GM11168 (cell line): ENCODE measurements around the gene NAP1L1.

Source experiments
- in situ Hi-C: fragments of 300-500 bp; cut with MboI; formaldehyde crosslinking; loops from one replicate; pipeline ENCODE4 v1.12.0; 2022; ENCODE audit warnings: low sequenced_read_pairs; ENCODE audit not compliant: unreplicated experiment

The NAP1L1 gene, protein sequence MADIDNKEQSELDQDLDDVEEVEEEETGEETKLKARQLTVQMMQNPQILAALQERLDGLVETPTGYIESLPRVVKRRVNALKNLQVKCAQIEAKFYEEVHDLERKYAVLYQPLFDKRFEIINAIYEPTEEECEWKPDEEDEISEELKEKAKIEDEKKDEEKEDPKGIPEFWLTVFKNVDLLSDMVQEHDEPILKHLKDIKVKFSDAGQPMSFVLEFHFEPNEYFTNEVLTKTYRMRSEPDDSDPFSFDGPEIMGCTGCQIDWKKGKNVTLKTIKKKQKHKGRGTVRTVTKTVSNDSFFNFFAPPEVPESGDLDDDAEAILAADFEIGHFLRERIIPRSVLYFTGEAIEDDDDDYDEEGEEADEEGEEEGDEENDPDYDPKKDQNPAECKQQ

DNA sequence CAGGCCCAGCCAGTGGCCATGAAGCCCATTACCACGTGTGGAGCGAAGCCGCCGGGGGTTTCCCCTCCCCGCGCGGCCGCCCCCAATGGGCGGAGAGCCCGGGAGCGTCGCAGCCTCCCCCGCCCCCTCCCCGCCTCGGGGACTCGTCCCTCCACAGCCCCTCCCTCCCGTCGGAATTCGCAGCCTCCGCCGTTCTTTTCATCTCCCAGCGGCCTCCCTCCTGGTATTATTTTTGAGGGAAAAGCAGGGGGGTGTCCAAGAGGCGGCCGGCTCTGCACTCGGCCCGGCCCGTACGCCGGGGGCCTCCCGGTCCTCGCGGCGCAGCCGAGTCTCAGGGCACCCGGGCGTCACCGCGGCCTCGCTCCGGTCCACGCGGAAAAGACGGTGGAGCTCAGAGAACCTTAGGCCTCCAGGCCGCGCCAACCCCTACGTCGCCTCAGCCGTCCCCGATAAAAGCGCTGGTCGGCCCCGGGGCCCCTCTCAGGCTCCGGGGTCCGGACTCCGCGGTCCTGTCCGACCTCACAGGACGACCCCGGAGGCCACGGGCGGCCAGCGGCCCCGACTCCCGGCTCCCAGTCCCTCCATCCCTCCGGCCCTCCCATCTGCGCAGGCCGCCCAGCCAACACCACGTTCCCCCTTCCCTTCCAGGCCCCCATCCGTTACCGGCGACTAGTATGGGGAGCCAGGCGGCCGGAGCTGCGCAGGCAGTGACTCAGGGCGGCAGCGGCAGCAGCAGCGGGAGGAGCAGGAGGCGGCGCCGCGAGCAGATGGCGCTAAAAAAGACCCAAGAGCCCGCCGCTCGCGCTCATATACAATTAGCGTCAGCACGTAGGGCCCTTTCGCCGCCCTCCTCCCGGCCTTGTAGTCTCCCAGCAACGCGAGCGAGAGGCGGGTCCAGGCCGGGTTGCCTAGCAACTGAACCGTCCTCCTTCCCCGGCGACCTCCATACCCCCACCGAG, at the start of gene NAP1L1:
TSS of gene NAP1L1 (minus strand) at position 782 of the 959 bp plus-strand sequence. CDS start 10,466 bp downstream, outside the sequence.
- in situ Hi-C loops = loop anchor here (25.0 kb wide), 2 partner anchors 253 to 478 kb away; partner anchors contain the start of genes BBS10 and OSBPL8

DNA sequence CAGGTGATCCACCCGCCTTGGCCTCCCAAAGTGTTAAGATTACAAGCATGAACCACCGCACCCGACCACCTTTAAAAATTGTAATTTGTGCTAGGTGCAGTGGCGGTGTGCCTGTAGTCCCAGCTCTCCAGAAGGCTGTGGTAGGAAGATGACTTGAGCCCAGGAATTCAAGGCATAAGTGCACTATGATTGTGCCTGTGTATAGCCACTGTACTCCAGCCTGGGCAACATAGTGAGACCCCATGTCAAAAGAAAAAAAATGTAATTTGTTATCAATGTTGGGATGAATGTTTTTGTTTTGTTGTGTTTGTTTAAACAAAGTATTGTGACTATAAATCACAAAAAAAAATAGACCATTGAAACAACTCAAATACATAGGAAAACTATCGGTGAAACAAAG, 43.1 kb upstream of the NAP1L1 start:
- in situ Hi-C loops = no loop called here

DNA sequence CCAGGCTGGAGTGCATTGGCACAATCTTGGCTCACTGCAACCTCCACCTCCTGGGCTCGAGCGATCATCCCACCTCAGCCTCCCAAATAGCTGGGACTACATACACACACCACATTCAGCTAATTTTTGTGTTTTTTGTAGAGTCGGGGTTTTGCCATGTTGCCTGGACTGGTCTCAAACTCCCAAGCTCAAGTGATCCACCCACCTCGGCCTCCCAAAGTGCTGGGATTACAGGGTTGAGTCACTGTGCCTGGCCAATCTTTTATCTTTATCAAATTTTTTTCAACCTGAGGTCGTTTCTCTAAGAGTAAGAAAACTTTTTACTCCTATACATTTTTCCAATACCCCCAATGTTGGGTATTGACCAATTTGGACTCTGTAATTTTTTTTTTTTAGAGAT, 40.0 kb upstream of the NAP1L1 start:
- in situ Hi-C loops = no loop called here

DNA sequence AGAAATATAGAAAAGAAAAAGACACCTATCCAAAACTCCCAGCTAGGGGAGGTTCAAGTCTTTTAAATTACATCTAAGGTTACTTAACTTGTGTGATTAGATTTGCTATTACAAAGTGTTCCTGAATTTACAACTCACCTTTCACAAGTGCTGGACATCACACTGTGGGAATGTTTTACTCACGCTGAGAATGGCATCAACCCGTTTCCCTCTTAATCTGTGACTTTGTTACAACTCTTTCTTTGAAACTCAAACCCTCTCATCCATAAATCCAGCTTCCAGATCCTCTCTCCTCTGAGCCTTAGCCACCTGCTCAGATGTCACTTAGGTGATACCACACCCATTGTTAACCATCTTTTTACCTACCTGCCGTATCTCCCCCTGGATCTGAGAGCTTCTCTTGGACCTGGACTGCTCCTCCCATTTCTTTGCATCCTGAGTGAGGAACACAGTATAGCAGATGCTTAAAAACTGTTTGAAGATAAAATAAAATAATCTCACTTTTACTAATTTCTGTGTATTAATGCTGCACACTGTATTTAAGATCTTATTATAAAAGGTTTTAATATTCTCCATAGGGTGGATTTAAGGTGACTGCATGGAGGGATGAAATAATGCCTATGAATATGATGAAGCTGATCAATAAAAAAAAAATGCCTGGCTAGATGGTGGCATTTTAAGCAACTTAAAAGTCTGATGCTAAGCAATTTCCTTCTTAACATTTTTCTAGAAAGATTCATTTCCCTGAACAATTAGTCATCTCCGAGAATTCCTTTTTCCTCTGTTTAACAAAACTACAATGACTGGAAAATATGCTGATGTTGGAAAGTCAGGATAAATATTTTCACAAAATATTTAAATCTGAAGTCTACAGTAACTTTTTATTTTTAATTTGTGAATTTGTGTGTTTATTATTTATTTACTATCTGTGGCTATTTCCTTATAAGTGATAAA, 39.1 kb upstream of the NAP1L1 start:
- in situ Hi-C loops = no loop called here

DNA sequence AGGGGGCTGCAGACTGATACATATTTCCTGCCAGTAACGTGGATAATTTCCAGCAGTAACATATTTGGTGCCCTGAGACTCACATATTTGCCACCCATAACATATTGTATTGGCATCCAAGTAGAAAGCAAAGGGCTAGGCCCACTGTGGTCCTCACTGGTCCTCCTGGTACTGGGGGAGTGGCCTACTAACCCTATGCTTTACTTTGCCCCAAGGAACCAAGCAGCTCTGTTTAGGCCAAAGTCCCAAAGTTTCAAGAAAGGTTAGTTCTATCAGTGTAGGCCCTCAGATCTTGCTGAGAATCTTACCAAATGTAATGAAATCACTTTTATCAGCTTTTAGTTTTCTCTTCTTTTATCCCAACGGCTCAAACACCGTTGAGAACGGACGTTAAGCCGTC, 35.4 kb upstream of the NAP1L1 start:
- in situ Hi-C loops = no loop called here

DNA sequence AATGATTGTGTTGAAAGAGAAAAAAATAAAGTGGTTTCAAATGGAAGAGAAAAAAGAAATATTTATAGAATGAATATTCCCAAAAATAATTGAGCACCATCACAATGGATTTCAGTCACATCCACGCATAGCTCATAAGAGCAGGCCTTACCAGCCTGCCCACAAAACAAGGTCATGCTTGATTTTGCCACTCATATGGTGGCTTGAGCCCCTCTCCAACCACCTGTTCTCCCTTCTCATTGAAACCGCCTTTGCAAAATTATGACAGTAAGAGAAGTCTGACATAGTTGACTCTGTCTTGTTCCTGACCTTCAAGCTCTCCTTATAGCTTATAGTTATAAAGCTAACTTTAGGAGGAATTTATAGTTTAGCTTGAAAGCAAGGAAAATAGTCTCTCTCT, 33.3 kb upstream of the NAP1L1 start:
- in situ Hi-C loops = no loop called here

DNA sequence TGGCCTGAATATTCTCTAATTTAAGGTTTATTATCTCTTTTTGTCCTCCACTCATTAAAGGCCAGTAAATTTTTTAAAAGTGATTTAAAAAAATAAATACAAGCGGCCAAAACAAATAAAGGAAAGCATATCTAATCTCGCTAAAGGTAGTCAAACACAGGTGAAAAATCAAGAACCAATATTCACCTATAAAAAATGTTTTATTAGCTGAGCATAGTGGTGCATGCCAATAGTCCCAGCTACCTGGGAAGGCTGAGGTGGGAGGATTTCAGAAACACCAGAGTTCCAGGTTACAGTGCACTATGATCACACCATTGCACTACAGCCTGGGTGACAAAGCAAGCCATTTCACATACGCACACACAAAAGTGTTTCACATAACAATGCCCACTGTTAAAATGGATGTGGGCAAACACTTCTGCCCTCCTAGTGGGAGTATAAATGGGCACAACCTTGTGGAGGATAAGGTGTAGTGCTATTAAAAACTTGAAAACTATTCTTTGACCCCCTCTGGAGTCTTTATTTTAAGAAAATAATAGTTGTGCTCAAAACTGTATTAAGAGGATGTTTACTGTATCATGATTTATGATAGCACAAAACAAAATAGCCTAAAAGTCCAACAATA, 32.7 kb upstream of the NAP1L1 start:
- in situ Hi-C loops = no loop called here

DNA sequence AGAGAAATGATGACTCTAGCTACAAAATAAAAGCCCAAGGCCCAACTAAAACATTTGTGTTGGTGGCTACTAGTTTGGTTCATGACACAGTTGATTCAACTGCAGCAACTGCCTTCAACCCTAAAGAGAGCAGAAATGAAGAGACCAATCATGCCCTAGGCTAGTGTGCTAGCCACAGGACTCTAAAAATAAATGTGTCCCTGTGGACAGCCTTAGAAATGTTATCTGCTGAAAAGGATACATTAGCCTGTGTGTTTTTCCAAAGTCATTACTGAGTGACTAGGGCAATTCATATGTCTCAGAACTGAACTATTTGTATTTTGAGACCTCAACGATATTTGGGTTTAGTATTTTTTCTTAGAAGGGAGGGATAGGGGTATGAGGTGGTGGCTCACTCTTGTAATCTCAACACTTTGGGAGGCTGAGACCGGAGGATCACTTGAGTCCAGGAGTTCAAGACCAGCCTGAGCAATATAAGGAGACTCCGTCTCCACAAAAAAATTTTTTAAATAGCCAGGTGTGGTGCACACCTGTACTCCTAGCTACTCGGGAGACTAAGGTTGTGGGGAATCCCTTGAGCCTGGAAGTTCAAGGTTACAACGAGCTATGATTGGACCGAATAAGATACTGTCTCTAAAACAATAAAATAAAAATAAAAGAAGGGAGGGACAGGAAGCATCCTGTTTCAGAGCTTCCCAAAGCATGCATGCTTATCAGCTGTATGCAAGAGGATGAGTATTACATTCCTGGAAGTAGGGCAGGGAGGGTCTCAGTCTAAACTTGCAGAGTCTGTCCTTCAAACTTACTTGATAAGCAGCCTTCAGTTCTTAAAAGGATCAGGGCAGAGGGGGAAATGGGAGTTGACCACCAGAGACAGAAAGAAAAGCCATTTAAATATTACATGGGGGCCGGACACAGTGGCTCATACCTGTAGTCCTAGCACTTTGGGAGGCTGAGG, 29.6 kb upstream of the NAP1L1 start:
- in situ Hi-C loops = no loop called here

DNA sequence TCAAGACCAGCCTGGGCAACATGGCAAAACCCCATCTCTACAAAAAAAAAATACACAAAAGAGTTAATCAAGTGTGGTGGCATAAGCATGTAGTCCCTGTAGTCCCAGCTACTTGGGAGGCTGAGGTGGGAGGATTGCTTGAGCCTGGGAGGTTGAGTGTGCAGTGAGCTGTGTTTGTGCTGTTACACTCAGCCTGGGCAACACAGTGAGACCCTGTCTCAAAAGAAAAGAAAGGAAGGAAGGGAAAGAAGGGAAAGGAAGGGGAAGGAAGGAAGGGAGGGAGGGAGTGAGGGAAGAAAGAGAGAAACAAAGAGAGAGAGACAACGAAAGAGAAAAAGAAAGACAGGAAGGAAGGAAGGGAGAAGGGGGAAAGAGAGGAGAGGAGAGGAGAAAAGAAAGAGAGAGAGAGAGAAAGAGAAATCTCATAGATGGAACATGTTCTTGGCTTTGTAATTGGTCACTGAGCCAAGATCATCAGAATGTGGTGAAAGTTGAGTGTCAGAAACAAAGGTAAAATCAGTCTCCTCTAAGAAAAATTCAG, 26.8 kb upstream of the NAP1L1 start:
- in situ Hi-C loops = no loop called here

DNA sequence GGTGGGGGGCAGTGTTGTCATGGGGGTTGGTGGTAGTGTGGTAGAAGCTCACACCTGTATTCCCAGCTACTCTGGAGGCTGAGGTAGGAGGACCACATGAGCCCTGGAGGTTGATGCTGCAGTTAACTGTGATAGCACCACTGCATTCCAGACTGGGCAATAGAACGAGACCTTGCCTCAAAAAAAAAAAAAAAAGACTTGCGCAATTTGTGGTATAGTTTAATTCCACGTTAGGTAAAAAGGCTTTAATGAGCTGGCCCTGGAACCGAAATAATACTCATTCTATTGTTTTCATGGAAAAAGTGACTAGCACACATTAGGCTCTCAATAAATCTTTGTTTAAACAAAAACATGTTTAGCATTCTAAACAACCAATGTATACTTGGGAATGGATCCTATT, 25.4 kb upstream of the NAP1L1 start:
- in situ Hi-C loops = no loop called here

DNA sequence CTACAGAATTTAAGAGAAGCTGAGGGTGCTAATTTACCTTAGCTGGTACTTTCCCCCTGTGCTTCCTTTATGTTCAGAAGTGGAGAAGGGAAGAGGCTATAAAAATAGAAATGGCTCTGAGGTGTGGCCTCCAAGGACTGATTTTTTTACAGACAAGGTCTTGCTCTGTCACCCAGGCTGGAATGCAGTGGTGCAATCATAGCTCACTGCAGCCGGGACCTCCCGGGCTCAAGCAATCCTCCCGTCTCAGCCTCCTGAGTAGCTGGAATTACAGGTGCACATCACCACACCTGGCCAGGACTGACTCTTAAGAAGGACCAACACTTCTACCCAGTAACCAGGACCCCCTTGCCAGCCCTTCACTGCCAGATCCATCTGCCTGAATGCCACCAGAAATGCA, 23.9 kb upstream of the NAP1L1 start:
- in situ Hi-C loops = no loop called here

DNA sequence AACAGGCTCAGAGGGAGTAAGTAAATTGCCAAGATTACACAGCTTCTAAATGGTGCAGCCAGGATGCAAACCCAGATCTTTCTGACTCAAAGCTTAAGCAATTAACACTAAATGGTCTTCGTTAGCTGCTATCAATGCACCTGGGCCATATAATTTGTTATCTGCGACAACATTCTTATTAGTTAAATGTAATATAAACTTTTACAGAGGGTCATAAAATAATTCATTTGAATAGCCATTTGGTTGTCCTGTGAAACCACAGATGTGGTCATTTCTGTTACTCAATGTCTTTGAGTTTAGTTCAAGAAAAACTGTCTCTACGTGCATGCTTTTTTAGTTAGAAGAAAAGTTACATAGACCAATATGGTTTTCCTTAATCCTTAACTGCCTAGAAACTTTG, 22.1 kb upstream of the NAP1L1 start:
- in situ Hi-C loops = no loop called here

DNA sequence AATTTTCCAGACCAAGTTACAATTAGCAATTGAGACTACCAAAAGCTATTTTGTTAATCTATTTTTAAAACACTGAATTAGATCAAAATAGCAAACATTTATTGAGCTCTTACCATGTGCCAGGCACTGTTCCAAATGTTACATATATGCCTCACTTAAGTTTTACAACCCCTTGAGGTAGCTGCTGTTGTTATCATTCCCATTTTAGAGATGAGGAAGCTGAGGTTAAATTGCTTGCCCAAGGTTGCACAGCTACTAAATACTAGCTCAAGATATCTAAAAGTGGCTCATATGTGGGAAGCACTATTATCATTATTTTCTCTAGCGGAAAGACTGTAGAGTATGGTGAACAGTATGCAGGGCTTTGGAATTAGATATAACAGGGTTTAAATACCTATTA, 19.5 kb upstream of the NAP1L1 start:
- in situ Hi-C loops = no loop called here

DNA sequence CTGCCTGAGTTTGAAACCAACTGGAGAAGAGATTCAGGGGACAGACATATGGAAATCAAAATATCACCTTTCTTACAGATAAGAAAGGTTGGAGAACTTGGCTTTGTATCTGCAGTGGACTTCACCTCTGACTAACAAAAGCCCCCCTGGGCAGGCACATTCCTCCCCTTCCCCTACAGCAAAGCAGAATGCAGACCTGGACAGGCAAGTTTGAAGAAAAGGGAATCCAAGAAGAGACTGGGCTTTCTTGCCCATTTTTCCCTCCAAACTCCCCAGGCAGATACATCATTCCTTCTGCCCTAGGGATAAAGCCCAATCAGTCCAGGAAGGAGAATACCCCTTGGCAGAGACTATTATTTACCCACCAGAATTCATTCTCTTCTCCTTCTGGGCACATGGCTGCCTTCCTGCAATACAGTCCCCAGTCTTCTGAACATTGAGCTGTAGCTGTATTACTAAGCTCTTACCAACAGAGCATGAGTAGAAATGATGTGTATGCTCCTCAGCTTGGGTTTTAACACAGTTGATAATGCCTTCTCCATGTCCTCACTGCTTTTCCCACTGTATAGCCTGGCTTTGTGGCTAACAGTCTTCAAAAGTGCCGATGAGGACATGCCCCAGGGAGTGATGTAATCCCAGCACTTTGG, 17.4 kb upstream of the NAP1L1 start:
- in situ Hi-C loops = no loop called here

DNA sequence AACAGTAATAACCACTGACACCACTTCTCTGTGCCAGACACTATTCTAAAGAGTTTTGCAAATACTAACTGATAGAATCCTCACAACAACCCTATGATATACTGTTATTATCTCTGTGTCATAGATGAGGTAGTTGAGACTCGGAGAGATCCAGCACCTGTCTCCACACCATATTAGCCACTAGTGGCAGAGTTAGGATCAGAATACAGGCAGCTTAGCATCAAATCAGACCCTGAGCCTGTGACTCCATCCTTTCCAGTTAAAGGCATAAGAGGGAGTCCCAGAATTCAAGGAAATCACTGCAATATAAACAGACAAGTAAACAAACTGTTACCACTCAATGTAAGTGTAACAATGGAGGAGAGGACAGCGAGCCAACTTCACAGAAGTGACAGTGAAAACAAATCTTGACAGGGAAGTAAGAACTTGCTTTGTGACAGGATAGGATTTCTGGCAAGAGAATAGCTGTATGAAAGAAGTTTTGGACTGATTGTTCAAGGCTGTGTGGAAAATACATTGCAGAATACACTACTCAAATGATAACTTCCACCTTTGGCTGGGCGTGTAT, 11.7 kb upstream of the NAP1L1 start:
- in situ Hi-C loops = loop anchor here (25.0 kb wide), 2 partner anchors 241 to 466 kb away; partner anchors contain the start of genes BBS10 and OSBPL8

DNA sequence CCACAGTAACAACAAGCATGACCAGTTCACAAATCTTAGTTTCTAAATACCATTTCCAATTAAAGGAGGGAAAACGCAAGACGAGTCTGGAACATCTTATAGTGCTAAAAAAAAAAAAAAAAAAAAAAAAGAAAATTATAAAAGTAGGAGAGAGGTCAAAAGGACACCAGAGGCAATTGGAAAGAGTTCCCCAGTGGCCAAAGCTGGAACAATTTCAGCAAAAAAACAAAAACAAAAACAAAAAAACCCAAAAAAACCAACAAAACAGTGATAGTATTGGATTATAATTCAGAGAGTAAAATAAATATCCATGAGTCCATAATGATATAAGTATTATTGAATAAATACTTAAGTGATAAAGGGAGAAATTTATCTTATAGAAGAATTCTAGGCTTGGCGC, 10.3 kb upstream of the NAP1L1 start:
- in situ Hi-C loops = loop anchor here (25.0 kb wide), 2 partner anchors 243 to 468 kb away; partner anchors contain the start of genes BBS10 and OSBPL8

DNA sequence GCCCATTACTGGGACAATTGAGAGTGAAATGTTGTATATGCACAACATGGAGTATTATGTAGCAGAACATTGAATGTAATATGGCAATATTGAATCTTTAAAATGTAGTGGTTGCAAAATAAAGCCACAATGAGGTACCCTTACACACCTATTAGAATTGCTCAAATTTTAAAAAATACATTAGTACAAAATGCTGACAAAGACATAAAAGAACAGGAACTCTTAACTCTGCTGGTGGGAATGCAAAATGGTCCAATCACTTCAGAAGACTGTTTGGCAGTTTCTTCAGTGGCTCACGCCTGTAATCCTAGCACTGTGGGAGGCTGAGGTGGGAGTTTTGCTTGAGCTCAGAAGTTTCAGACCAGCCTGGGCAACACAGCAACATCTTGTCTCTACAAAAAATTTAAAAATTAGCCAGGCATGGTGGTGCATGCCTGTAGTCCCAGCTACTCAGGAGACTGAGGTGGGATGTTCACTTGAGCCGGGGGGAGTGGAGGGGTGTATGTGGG, 6.8 kb upstream of the NAP1L1 start:
- in situ Hi-C loops = loop anchor here (25.0 kb wide), 2 partner anchors 246 to 471 kb away; partner anchors contain the start of genes BBS10 and OSBPL8
